ENCODE results near the gene IL12RB2. TPM values are rescaled to one million over a fixed set of nuclear protein-coding genes. Genes with fewer than 3 reads are reported as not detected.

Gene IL12RB2
- total RNA-seq, 2 donors from 2014 or later, result 1.3 to 3.3 TPM

GRCh38 chr1:67437961-67438360 is 130.3 kb downstream of the IL12RB2 start:
- TF ChIP-seq CTCF (IDR thresholded peaks at IDR 0.05) (no peak), POLR2A (IDR thresholded peaks at IDR 0.05) (no peak)
- Histone ChIP-seq H3K9me3 (no peaks in the 10 kb centered on the region), H3K4me3 (no peak overlapping the region), H3K4me1 (peaks cover 5% of the 10 kb centered on the region), H3K27ac (no peak overlapping the region), H3K27me3 (no peaks in the 10 kb centered on the region), H3K36me3 (replicated peaks in 1 of 2; ENCODE audit: insufficient read depth in 1 of 2, low read depth in 2 of 2) (no peaks in the 10 kb centered on the region)
- intact Hi-C loops (cut with DNase I), result no loop called here
- DNase-seq, result no peak
- 42 to 47% methylated on average over 2 of the region's 2 CpGs for WGBS, 2 donors
- ATAC-seq, result no peak

- TF ChIP-seq POLR2A (IDR thresholded peaks at IDR 0.05) (no peak), CTCF (IDR thresholded peaks at IDR 0.05) (no peak)
- intact Hi-C loops (cut with DNase I), result no loop called here
- DNase-seq (no peak), ATAC-seq (no peak)
- Histone ChIP-seq H3K4me1 (peaks cover 5% of the 10 kb centered on the region), H3K27me3 (no peaks in the 10 kb centered on the region), H3K9me3 (no peaks in the 10 kb centered on the region), H3K36me3 (replicated peaks in 1 of 2; ENCODE audit: insufficient read depth in 1 of 2, low read depth in 2 of 2) (no peaks in the 10 kb centered on the region), H3K27ac (no peak overlapping the region), H3K4me3 (no peak overlapping the region)
- WGBS, 2 donors, result 83 to 88% methylated on average over 6 of the region's 6 CpGs
Measured at GRCh38 chr1:67439277-67440029, 131.8 kb downstream of the IL12RB2 start.

GRCh38 chr1:67440339-67440738 is 132.7 kb downstream of the IL12RB2 start:
- intact Hi-C loops (cut with DNase I), result no loop called here
- no peak for ATAC-seq
- H3K27ac ChIP-seq, result no peak overlapping the region

GRCh38 chr1:67441183-67441582 is 133.5 kb downstream of the IL12RB2 start:
- no peaks in the 10 kb centered on the region for H3K9me3 ChIP-seq
- 25 to 37% methylated on average over 3 of the region's 3 CpGs for WGBS, 2 donors
- peaks cover 5% of the 10 kb centered on the region for H3K4me1 ChIP-seq
- no peaks in the 10 kb centered on the region for H3K27me3 ChIP-seq
- TF ChIP-seq CTCF (IDR thresholded peaks at IDR 0.05) (no peak), POLR2A (IDR thresholded peaks at IDR 0.05) (no peak)
- ATAC-seq (no peak), DNase-seq (peak; percentile 47 to 67 (median 60))
- H3K4me3 ChIP-seq, result no peak overlapping the region
- H3K27ac ChIP-seq, result no peak overlapping the region
- no peaks in the 10 kb centered on the region for H3K36me3 ChIP-seq (replicated peaks in 1 of 2; ENCODE audit: insufficient read depth in 1 of 2, low read depth in 2 of 2)
- intact Hi-C loops (cut with DNase I), result no loop called here

More at GRCh38 chr1:67440339-67440738, 132.7 kb downstream of the IL12RB2 start:
- TF ChIP-seq CTCF (IDR thresholded peaks at IDR 0.05) (no peak), POLR2A (IDR thresholded peaks at IDR 0.05) (no peak)
- H3K4me1 ChIP-seq, result peaks cover 5% of the 10 kb centered on the region
- no peak for DNase-seq
- WGBS, 2 donors, result 68 to 79% methylated on average over 3 of the region's 3 CpGs
- H3K36me3 ChIP-seq (replicated peaks in 1 of 2; ENCODE audit: insufficient read depth in 1 of 2, low read depth in 2 of 2), result no peaks in the 10 kb centered on the region
- no peaks in the 10 kb centered on the region for H3K27me3 ChIP-seq
- no peak overlapping the region for H3K4me3 ChIP-seq
- H3K9me3 ChIP-seq, result no peaks in the 10 kb centered on the region

Measured in body of pancreas (tissue), 4 donors.